C4-2B (cell line): ENCODE results near the gene SAG.

Source experiments
- ZFX ChIP-seq: fragments of 450-650 bp; IDR thresholded peaks from 2 replicates; pipeline ENCODE4 v1.6.1; 2017
- TF ChIP-seq, protein P1 (sequence below): fragments of 450-650 bp; conservative IDR thresholded peaks from 2 replicates; pipeline ENCODE4 v1.5.1; 2017; ENCODE audit warnings: mild to moderate bottlenecking

DNA sequence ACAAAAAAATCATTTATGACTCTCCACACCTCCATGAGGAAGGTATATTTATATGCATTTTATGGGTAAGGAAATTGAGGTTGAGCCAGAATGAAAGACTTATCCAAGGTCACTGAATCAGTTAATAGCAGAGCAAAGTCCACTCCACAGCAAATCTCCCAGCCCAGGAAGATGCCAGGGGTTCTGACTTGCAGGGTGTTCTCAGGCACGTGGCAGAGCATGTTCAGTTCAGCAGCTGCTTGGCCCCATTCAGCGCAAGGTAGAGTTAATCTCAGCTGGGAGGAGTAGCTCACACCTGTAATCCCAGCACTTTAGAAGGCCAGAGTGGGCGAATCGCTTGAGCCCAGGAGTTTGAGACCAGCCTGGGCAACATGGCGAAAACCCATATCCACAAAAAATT, 28.9 kb downstream of the SAG start:
- TF ChIP-seq, protein P1, sequence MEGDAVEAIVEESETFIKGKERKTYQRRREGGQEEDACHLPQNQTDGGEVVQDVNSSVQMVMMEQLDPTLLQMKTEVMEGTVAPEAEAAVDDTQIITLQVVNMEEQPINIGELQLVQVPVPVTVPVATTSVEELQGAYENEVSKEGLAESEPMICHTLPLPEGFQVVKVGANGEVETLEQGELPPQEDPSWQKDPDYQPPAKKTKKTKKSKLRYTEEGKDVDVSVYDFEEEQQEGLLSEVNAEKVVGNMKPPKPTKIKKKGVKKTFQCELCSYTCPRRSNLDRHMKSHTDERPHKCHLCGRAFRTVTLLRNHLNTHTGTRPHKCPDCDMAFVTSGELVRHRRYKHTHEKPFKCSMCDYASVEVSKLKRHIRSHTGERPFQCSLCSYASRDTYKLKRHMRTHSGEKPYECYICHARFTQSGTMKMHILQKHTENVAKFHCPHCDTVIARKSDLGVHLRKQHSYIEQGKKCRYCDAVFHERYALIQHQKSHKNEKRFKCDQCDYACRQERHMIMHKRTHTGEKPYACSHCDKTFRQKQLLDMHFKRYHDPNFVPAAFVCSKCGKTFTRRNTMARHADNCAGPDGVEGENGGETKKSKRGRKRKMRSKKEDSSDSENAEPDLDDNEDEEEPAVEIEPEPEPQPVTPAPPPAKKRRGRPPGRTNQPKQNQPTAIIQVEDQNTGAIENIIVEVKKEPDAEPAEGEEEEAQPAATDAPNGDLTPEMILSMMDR: no peak
- TF ChIP-seq ZFX: no peak
